BE2C (cell line): ENCODE measurements around the gene LTBP3.

Experiments used
- DNase-seq: peaks from one replicate; pipeline ENCODE4 v3.0.0-alpha.2; 2020
- H3K27me3 ChIP-seq: fragments of 250-450 bp; sonication (Bioruptor Pico); 2 replicates; pipeline ENCODE4 v1.5.1; 2020; ENCODE audit warnings: mild to moderate bottlenecking
- H3K36me3 ChIP-seq: fragments of 250-450 bp; sonication (Bioruptor Pico); 2 replicates; pipeline ENCODE4 v1.5.1; 2020; ENCODE audit warnings: mild to moderate bottlenecking
- H3K4me1 ChIP-seq: fragments of 250-450 bp; sonication (Bioruptor Pico); 2 replicates; pipeline ENCODE4 v1.5.1; 2020
- H3K4me3 ChIP-seq: 2 replicates; pipeline ENCODE4 v1.5.1; 2011; ENCODE audit warnings: low read depth, low read length
- H3K9me3 ChIP-seq: fragments of 250-450 bp; sonication (Bioruptor Pico); 2 replicates; pipeline ENCODE4 v1.5.1; 2020
- TF ChIP-seq, protein P1 (sequence below): IDR thresholded peaks from 2 replicates; pipeline ENCODE4 v1.5.1; 2012; ENCODE audit warnings: mild to moderate bottlenecking, low read depth, low read length

Gene LTBP3

DNA sequence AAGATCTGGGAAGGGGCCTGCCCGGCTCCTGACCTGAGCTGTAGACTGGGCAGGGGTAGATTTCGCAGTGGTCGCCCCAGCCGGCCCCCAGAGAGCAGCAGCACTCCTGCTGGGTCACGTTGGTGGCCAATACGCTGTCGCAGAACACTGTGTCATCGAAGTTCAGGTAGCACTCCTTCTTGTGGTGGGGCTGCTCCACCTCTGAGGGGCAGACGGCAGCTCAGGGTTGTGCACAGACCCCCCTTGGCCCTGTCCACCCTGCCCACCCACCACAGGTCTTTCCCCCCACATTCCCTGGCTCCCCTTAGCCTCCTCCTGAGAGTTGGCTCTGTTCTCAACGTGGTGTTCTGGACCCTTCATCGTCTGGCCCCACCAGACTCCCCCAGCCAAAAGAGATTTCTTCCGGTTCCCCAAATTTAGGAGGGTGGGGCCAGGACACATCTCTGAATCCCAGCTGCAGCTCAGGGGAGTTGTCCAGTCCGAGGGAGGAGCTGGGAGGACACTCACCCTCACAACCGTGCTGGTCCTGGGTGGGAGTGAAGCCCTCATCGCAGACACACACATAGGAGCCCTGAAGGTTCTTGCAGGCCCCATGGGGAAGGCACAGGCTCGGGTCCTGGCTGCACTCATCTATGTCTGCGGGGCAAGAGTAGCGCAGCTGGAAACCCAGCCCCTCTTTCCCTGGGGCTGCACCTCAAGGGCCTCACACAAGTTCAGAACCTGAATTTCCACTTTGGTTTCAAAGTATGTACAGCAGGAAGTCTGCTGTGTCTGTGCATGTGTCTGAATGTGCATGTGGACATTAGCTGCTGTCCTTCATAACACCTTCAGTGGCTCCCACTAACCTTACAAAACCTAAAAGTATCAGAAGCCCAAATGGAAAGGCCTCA is 16.8 kb downstream of the LTBP3 start:
- no peaks in the 10 kb centered on the region for H3K4me1 ChIP-seq
- no peaks in the 10 kb centered on the region for H3K27me3 ChIP-seq
- H3K9me3 ChIP-seq = no peaks in the 10 kb centered on the region
- peak overlapping the region; percentile 49 for H3K4me3 ChIP-seq
- H3K36me3 ChIP-seq = no peaks in the 10 kb centered on the region
- TF ChIP-seq, protein P1, sequence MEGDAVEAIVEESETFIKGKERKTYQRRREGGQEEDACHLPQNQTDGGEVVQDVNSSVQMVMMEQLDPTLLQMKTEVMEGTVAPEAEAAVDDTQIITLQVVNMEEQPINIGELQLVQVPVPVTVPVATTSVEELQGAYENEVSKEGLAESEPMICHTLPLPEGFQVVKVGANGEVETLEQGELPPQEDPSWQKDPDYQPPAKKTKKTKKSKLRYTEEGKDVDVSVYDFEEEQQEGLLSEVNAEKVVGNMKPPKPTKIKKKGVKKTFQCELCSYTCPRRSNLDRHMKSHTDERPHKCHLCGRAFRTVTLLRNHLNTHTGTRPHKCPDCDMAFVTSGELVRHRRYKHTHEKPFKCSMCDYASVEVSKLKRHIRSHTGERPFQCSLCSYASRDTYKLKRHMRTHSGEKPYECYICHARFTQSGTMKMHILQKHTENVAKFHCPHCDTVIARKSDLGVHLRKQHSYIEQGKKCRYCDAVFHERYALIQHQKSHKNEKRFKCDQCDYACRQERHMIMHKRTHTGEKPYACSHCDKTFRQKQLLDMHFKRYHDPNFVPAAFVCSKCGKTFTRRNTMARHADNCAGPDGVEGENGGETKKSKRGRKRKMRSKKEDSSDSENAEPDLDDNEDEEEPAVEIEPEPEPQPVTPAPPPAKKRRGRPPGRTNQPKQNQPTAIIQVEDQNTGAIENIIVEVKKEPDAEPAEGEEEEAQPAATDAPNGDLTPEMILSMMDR = no peak
- no peak for DNase-seq

- Histone ChIP-seq H3K36me3 (no peaks in the 10 kb centered on the region), H3K4me1 (no peaks in the 10 kb centered on the region), H3K9me3 (no peaks in the 10 kb centered on the region), H3K4me3 (peak overlapping the region; percentile 49), H3K27me3 (no peaks in the 10 kb centered on the region)
- TF ChIP-seq, protein P1 = peak; percentile 64
- DNase-seq = peak; percentile 89
Observed at GRCh38 chr11:65540290-65541092, 17.7 kb downstream of the LTBP3 start.

DNA sequence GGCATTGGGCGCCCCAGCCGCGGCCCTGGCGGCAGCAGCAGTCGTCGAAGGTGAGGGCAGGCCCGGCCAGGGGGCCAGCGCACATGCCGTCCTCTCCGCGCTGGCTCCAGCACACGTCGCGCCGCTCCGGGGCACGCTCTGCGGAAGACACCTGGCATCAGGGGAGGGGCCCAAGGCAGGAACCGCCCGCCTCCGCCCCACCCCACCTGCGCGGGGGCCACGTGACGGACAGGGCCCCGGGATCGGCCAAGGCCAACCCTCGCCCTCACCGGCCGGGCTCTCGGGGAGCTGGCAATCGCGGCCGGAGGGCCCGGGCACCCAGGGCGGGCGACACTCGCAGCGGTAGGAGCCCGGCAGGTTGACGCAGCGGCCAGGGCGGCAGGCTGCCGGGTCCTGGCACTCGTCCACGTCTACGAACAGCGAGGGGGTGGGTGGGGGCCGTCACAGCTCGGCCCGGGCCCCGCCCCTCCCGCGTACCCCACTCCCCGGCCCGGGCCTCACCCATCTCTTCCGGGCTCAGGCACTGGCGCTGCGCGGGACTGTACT is 18.3 kb downstream of the LTBP3 start:
- Histone ChIP-seq H3K36me3 (no peaks in the 10 kb centered on the region), H3K4me1 (no peaks in the 10 kb centered on the region), H3K9me3 (no peaks in the 10 kb centered on the region), H3K27me3 (no peaks in the 10 kb centered on the region), H3K4me3 (peak overlapping the region; percentile 49)
- TF ChIP-seq, protein P1 = no peak
- no peak for DNase-seq

DNA sequence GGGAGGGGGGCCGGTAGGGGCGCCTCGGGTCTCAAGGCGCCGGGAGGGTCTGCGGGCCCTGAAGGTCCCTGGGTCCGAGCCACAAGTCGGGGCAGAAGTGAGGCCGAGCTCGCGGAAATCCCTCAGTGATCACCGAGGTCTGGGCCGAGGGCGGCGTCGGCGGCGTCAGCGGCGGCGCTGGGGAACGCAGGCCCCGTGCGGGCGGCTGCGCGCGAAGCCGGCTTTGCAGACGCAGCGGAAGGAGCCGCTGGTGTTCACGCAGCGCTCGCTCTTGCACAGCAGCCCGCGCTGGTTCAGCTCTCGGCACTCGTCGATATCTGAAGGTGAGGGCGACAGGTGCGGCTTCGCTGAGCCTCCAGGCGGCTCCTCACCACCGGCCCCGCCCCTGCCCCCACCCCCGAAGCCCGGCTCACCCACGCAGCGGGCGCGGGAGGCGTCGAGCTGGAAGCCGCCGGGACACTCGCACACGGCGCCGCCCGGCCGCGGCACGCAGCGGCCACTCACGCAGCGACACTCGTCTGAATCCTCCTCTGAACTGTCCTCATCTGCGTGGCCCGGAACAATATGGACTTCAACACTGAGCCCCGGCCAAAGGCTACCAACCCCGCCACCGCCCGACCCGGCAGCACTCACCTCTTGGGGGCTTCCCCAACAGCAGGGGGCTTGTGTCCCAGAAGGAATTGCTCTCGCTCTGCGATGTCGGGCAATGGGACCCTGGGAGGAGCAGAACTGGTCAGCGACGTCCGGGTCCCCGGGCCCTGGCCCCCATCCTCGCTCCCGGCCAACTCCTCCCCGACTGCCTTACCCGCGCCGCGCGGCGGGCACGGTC is 19.0 kb downstream of the LTBP3 start:
- no peaks in the 10 kb centered on the region for H3K36me3 ChIP-seq
- no peak for DNase-seq
- no peaks in the 10 kb centered on the region for H3K4me1 ChIP-seq
- H3K27me3 ChIP-seq = no peaks in the 10 kb centered on the region
- H3K4me3 ChIP-seq = no peak overlapping the region
- TF ChIP-seq, protein P1 = no peak
- H3K9me3 ChIP-seq = no peaks in the 10 kb centered on the region

GRCh38 chr11:65538232-65538914 is 19.8 kb downstream of the LTBP3 start:
- H3K36me3 ChIP-seq = no peaks in the 10 kb centered on the region
- no peaks in the 10 kb centered on the region for H3K4me1 ChIP-seq
- no peaks in the 10 kb centered on the region for H3K9me3 ChIP-seq
- DNase-seq = no peak
- no peak overlapping the region for H3K4me3 ChIP-seq
- TF ChIP-seq, protein P1 = no peak
- H3K27me3 ChIP-seq = no peaks in the 10 kb centered on the region
